Measurements from ENCODE around the gene AP4S1. TPM values are rescaled to one million over a fixed set of nuclear protein-coding genes. Genes with fewer than 3 reads are reported as not detected.

The AP4S1 gene
- total RNA-seq, 1 donor from 2014 or later: 11.4 TPM

- Mint-ChIP-seq H3K36me3 (peaks cover 25% of the 10 kb centered on the region), H3K9me3 (no peaks in the 10 kb centered on the region), H3K4me1 (ENCODE audit: unreplicated experiment) (no peaks in the 10 kb centered on the region), H3K4me3 (no peak overlapping the region), H3K27me3 (no peaks in the 10 kb centered on the region), H3K27ac (no peak overlapping the region)
- TF ChIP-seq CTCF (conservative IDR thresholded peaks at IDR 0.05): no peak
- no peak for DNase-seq (ENCODE audit: extremely low spot score, unreplicated experiment)
Measured at GRCh38 chr14:31127690-31128089, 102.2 kb downstream of the AP4S1 start.

GRCh38 chr14:31128601-31129526, 103.4 kb downstream of the AP4S1 start:
- no peak for DNase-seq (ENCODE audit: extremely low spot score, unreplicated experiment)
- Mint-ChIP-seq H3K36me3 (peaks cover 26% of the 10 kb centered on the region), H3K27ac (no peak overlapping the region), H3K9me3 (no peaks in the 10 kb centered on the region), H3K4me3 (no peak overlapping the region), H3K4me1 (ENCODE audit: unreplicated experiment) (no peaks in the 10 kb centered on the region), H3K27me3 (no peaks in the 10 kb centered on the region)
- no peak for TF ChIP-seq CTCF (conservative IDR thresholded peaks at IDR 0.05)

GRCh38 chr14:31133133-31133532, 107.7 kb downstream of the AP4S1 start:
- Mint-ChIP-seq H3K9me3 (no peaks in the 10 kb centered on the region), H3K27me3 (no peaks in the 10 kb centered on the region), H3K27ac (no peak overlapping the region), H3K36me3 (peaks cover 25% of the 10 kb centered on the region), H3K4me1 (ENCODE audit: unreplicated experiment) (no peaks in the 10 kb centered on the region), H3K4me3 (no peak overlapping the region)
- DNase-seq (ENCODE audit: extremely low spot score, unreplicated experiment): no peak
- TF ChIP-seq CTCF (conservative IDR thresholded peaks at IDR 0.05): no peak

GRCh38 chr14:31137214-31137889, 111.9 kb downstream of the AP4S1 start:
- TF ChIP-seq CTCF (conservative IDR thresholded peaks at IDR 0.05): no peak
- Mint-ChIP-seq H3K4me1 (ENCODE audit: unreplicated experiment) (no peaks in the 10 kb centered on the region), H3K27me3 (no peaks in the 10 kb centered on the region), H3K9me3 (no peaks in the 10 kb centered on the region), H3K36me3 (peaks cover 21% of the 10 kb centered on the region), H3K4me3 (no peak overlapping the region), H3K27ac (peak overlapping the region; percentile 6)
- no peak for DNase-seq (ENCODE audit: extremely low spot score, unreplicated experiment)

- no peaks in the 10 kb centered on the region for H3K4me1 Mint-ChIP-seq (ENCODE audit: unreplicated experiment)
- no peak overlapping the region for H3K4me3 Mint-ChIP-seq
- H3K9me3 Mint-ChIP-seq: no peaks in the 10 kb centered on the region
- no peaks in the 10 kb centered on the region for H3K27me3 Mint-ChIP-seq
- H3K27ac Mint-ChIP-seq: no peak overlapping the region
- no peak for TF ChIP-seq CTCF (conservative IDR thresholded peaks at IDR 0.05)
- H3K36me3 Mint-ChIP-seq: peaks cover 18% of the 10 kb centered on the region
- DNase-seq (ENCODE audit: extremely low spot score, unreplicated experiment): no peak
Measured at GRCh38 chr14:31138301-31138700, 112.9 kb downstream of the AP4S1 start.

Measured in type B pancreatic cell (in vitro differentiated cells).